Liver (tissue), 9 donors: ENCODE measurements around the gene RND3. TPM values are rescaled to one million over a fixed set of nuclear protein-coding genes. Genes with fewer than 3 reads are reported as not detected.

Experiments used
- DNase-seq: peaks from one replicate; pipeline ENCODE4 v3.0.0-alpha.2; 2017; ENCODE audit warnings: low spot score
- H3K27ac ChIP-seq, 2 donors: one replicate each; pipeline ENCODE4 v1.7.0; 2013; ENCODE audit warnings: inconsistent platforms in 2 of 2, low read length in 2 of 2, control low read depth in 1 of 2, low read depth in 1 of 2, mild to moderate bottlenecking in 1 of 2
- H3K27me3 ChIP-seq, 4 donors: one replicate each; pipeline versions ENCODE4 v1.6.1 to v1.7.0; 2013; ENCODE audit warnings: low read length in 3 of 4, inconsistent platforms in 1 of 4, mild to moderate bottlenecking in 1 of 4, moderate library complexity in 1 of 4; ENCODE audit not compliant: control insufficient read depth in 4 of 4, insufficient read depth in 4 of 4
- H3K36me3 ChIP-seq, 4 donors: one replicate each; pipeline versions ENCODE4 v1.6.1 to v1.7.0; 2013; ENCODE audit warnings: low read length in 3 of 4, mild to moderate bottlenecking in 3 of 4, low read depth in 1 of 4, moderate library complexity in 1 of 4; ENCODE audit not compliant: control insufficient read depth in 4 of 4, insufficient read depth in 3 of 4
- H3K4me1 ChIP-seq, 4 donors: one replicate each; pipeline versions ENCODE4 v1.6.1 to v1.7.0; 2013; ENCODE audit warnings: low read length in 3 of 4, mild to moderate bottlenecking in 3 of 4, moderate library complexity in 1 of 4; ENCODE audit not compliant: control insufficient read depth in 4 of 4, insufficient read depth in 4 of 4
- H3K4me3 ChIP-seq, 3 donors: one replicate each; pipeline versions ENCODE4 v1.6.1 to v1.7.0; 2013; ENCODE audit warnings: low read length in 3 of 3, control low read depth in 1 of 3, low read depth in 1 of 3, mild to moderate bottlenecking in 1 of 3
- H3K9ac ChIP-seq, 2 donors: one replicate each; pipeline ENCODE4 v1.7.0; 2013; ENCODE audit warnings: low read length in 2 of 2, mild to moderate bottlenecking in 2 of 2, moderate library complexity in 2 of 2, control low read depth in 1 of 2, low read depth in 1 of 2
- H3K9me3 ChIP-seq, 4 donors: one replicate each; pipeline versions ENCODE4 v1.6.1 to v1.7.0; 2013; ENCODE audit warnings: low read length in 3 of 4; ENCODE audit not compliant: control insufficient read depth in 4 of 4
- EGR1 ChIP-seq, 2 donors: IDR thresholded peaks; 2 replicates each; pipeline ENCODE4 v1.6.1; 2016 to 2018; ENCODE audit warnings: antibody characterized with exemption in 2 of 2, low read depth in 2 of 2
- FOXA1 ChIP-seq: IDR thresholded peaks from 2 replicates; pipeline ENCODE4 v1.6.1; 2016; ENCODE audit warnings: antibody characterized with exemption
- FOXA2 ChIP-seq: IDR thresholded peaks from 2 replicates; pipeline ENCODE4 v1.6.1; 2016; ENCODE audit warnings: antibody characterized with exemption
- GABPA ChIP-seq, 2 donors: IDR thresholded peaks in 1 of 2; conservative IDR thresholded peaks in 1 of 2; 2 replicates each; pipeline ENCODE4 v1.6.1; 2016; ENCODE audit warnings: antibody characterized with exemption in 2 of 2, mild to moderate bottlenecking in 1 of 2, moderate library complexity in 1 of 2
- HNF4A ChIP-seq, 2 donors: conservative IDR thresholded peaks; 2 replicates each; pipeline ENCODE4 v1.6.1; 2016; ENCODE audit warnings: antibody characterized with exemption in 2 of 2, mild to moderate bottlenecking in 2 of 2
- HNF4G ChIP-seq: IDR thresholded peaks from 2 replicates; pipeline ENCODE4 v1.6.1; 2016; ENCODE audit warnings: antibody characterized with exemption
- JUND ChIP-seq, 2 donors: IDR thresholded peaks; 2 replicates each; pipeline ENCODE4 v1.6.1; 2016; ENCODE audit warnings: antibody characterized with exemption in 2 of 2
- NR2F2 ChIP-seq: IDR thresholded peaks from 2 replicates; pipeline ENCODE4 v1.6.1; 2016; ENCODE audit warnings: antibody characterized with exemption
- RAD21 ChIP-seq, 2 donors: IDR thresholded peaks; 2 replicates each; pipeline ENCODE4 v1.6.1; 2016; ENCODE audit warnings: antibody characterized with exemption in 2 of 2, mild to moderate bottlenecking in 2 of 2
- REST ChIP-seq: IDR thresholded peaks from 2 replicates; pipeline ENCODE4 v1.6.1; 2016; ENCODE audit warnings: antibody characterized with exemption, mild to moderate bottlenecking
- RXRA ChIP-seq, 2 donors: IDR thresholded peaks; 2 replicates each; pipeline ENCODE4 v1.6.1; 2017 to 2018; ENCODE audit warnings: antibody characterized with exemption in 2 of 2, mild to moderate bottlenecking in 1 of 2
- SP1 ChIP-seq: IDR thresholded peaks from 2 replicates; pipeline ENCODE4 v1.6.1; 2018; ENCODE audit warnings: antibody characterized with exemption, mild to moderate bottlenecking
- TAF1 ChIP-seq: conservative IDR thresholded peaks from 2 replicates; pipeline ENCODE4 v1.6.1; 2016; ENCODE audit warnings: antibody characterized with exemption, mild to moderate bottlenecking
- YY1 ChIP-seq: IDR thresholded peaks from 2 replicates; pipeline ENCODE4 v1.6.1; 2016; ENCODE audit warnings: antibody characterized with exemption, mild to moderate bottlenecking
- WGBS: extraction: QIAGEN DNeasy Blood & Tissue Kit; methylation state at CpG from one replicate; pipeline ENCODE4 v1.1.7; 2013; 5-methylcytosine and 5-hydroxymethylcytosine counted together
- polyA plus RNA-seq, 2 donors: library from polyadenylated mRNA; stranded (reverse) in 1 of 2; unstranded in 1 of 2; fragments of 200-250 nt in 1 of 2; fragments of >200 nt in 1 of 2; fragmentation: Nextera tagmentation in 1 of 2; extraction: Ambion mirVana in 1 of 2; gene quantifications; one replicate each; pipeline versions ENCODE4 v1.2.1 to v1.2.3, GENCODE V29; 2013 to 2015
- total RNA-seq, 2 donors: library from RNA; depleted of rRNA; stranded (reverse); fragments of >200 nt; gene quantifications; one replicate each; pipeline ENCODE4 v1.2.3, GENCODE V29; 2014
- TF ChIP-seq, protein P1 (sequence below): IDR thresholded peaks from 2 replicates; pipeline ENCODE4 v1.6.1; 2016; ENCODE audit warnings: antibody characterized with exemption
- TF ChIP-seq, protein P2 (sequence below): fragments of 150-350 bp; IDR thresholded peaks from 2 replicates; pipeline ENCODE4 v1.5.1; 2017; ENCODE audit warnings: improper control_type of control experiment, low read depth, low read length; ENCODE audit not compliant: missing input control
- TF ChIP-seq, protein P3 (sequence below): IDR thresholded peaks from 2 replicates; pipeline ENCODE4 v1.6.1; 2016; ENCODE audit warnings: antibody characterized with exemption
- TF ChIP-seq, protein P4 (sequence below): IDR thresholded peaks from 2 replicates; pipeline ENCODE4 v1.6.1; 2016; ENCODE audit warnings: antibody characterized with exemption
- donor health status: healthy.
- donor health status: healthy.
- donor health status: healthy.
- donor health status: healthy.
- donor health status: healthy.

RND3 gene
- total and polyA plus RNA-seq, 4 donors = 14.8 to 30.0 (median 21.6) TPM

GRCh38 chr2:150471813-150472510 is 15.5 kb downstream of the RND3 start:
- Histone ChIP-seq H3K27me3 (no peaks in the 10 kb centered on the region), H3K4me3 (no peak overlapping the region), H3K4me1 (peaks cover 0 to 17% (median 10%) of the 10 kb centered on the region in 4 donors), H3K9ac (no peak overlapping the region), H3K9me3 (no peaks in the 10 kb centered on the region), H3K36me3 (peaks cover 8 to 64% (median 56%) of the 10 kb centered on the region in 4 donors), H3K27ac (no peak overlapping the region)
- 83% methylated on average over 3 of the region's 3 CpGs for WGBS
- no peak for DNase-seq
- TF ChIP-seq, protein P1, sequence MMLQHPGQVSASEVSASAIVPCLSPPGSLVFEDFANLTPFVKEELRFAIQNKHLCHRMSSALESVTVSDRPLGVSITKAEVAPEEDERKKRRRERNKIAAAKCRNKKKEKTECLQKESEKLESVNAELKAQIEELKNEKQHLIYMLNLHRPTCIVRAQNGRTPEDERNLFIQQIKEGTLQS = no peak
- TF ChIP-seq, protein P2, sequence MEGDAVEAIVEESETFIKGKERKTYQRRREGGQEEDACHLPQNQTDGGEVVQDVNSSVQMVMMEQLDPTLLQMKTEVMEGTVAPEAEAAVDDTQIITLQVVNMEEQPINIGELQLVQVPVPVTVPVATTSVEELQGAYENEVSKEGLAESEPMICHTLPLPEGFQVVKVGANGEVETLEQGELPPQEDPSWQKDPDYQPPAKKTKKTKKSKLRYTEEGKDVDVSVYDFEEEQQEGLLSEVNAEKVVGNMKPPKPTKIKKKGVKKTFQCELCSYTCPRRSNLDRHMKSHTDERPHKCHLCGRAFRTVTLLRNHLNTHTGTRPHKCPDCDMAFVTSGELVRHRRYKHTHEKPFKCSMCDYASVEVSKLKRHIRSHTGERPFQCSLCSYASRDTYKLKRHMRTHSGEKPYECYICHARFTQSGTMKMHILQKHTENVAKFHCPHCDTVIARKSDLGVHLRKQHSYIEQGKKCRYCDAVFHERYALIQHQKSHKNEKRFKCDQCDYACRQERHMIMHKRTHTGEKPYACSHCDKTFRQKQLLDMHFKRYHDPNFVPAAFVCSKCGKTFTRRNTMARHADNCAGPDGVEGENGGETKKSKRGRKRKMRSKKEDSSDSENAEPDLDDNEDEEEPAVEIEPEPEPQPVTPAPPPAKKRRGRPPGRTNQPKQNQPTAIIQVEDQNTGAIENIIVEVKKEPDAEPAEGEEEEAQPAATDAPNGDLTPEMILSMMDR = no peak
- TF ChIP-seq NR2F2 (no peak), YY1 (no peak), FOXA1 (no peak), HNF4A (conservative IDR thresholded peaks at IDR 0.05) (no peak), TAF1 (no peak), GABPA (IDR thresholded peaks at IDR 0.05 in 1 of 2, conservative IDR thresholded peaks at IDR 0.05 in 1 of 2) (no peak), JUND (IDR thresholded peaks at IDR 0.05) (no peak), FOXA2 (no peak), RXRA (IDR thresholded peaks at IDR 0.05) (no peak), EGR1 (IDR thresholded peaks at IDR 0.05; ENCODE audit: low read depth in 2 of 2) (no peak), HNF4G (no peak), SP1 (no peak), RAD21 (IDR thresholded peaks at IDR 0.05) (no peak), REST (no peak)
- TF ChIP-seq, protein P3, sequence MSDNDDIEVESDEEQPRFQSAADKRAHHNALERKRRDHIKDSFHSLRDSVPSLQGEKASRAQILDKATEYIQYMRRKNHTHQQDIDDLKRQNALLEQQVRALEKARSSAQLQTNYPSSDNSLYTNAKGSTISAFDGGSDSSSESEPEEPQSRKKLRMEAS = no peak
- TF ChIP-seq, protein P4, sequence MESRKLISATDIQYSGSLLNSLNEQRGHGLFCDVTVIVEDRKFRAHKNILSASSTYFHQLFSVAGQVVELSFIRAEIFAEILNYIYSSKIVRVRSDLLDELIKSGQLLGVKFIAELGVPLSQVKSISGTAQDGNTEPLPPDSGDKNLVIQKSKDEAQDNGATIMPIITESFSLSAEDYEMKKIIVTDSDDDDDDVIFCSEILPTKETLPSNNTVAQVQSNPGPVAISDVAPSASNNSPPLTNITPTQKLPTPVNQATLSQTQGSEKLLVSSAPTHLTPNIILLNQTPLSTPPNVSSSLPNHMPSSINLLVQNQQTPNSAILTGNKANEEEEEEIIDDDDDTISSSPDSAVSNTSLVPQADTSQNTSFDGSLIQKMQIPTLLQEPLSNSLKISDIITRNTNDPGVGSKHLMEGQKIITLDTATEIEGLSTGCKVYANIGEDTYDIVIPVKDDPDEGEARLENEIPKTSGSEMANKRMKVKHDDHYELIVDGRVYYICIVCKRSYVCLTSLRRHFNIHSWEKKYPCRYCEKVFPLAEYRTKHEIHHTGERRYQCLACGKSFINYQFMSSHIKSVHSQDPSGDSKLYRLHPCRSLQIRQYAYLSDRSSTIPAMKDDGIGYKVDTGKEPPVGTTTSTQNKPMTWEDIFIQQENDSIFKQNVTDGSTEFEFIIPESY = no peak
